ENCODE measurements around the gene MARCHF5. TPM values are rescaled to one million over a fixed set of nuclear protein-coding genes. Genes with fewer than 3 reads are reported as not detected.

Gene MARCHF5
- total and polyA plus RNA-seq, 11 donors = 11.8 to 55.7 (median 29.4) TPM

DNA sequence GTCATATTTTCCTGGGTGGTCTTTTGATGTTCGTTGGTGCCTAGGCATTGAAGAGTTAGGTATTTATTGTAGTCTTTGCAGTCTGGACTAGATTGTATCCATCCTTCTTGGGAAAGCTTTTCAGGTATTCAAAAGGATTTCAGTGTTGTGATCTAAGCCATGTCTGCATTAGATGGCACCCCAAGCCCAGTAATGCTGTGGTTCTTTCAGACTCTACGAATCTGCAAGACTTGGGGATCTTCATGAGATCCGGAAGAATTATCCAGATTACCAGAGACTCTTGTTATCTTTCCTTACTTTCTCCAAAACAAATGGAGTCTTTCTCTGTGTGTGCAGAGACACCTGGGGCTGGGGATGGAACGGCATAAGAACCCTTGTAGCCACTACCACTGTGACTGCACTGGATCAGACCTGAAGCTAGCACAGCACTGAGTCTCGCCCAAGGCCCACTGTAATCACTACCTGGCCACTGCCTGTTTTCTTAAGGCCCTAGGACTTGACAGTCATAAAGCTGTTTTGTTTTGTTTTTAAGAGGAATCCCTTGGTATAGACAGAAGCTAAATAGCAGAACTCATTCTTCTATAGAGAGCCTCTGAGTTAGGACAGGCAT is 75.5 kb downstream of the MARCHF5 start:
- ATAC-seq (no peak), DNase-seq (no peak)
- Histone ChIP-seq H3K9me3 (no peaks in the 10 kb centered on the region), H3K27me3 (no peaks in the 10 kb centered on the region), H3K27ac (no peak overlapping the region), H3K4me3 (no peak overlapping the region), H3K4me1 (no peaks in the 10 kb centered on the region), H3K36me3 (no peaks in the 10 kb centered on the region)
- WGBS, 4 donors = 68 to 75% (median 72%) methylated on average over 5 of the region's 5 CpGs
- intact Hi-C loops (cut with DNase I) = loop anchor here in 2 of 10 donors (5.0 to 10.0 kb wide), 2 partner anchors 58 to 66 kb away; no protein-coding TSS in a partner anchor
- TF ChIP-seq POLR2A (IDR thresholded peaks at IDR 0.05) (no peak), CTCF (IDR thresholded peaks at IDR 0.05) (peak in 2 of 12 donors; percentile 7 to 21)

GRCh38 chr10:92377962-92378361 is 87.0 kb downstream of the MARCHF5 start:
- no peak for ATAC-seq
- no peak overlapping the region for H3K27ac ChIP-seq
- H3K36me3 ChIP-seq = no peaks in the 10 kb centered on the region
- H3K9me3 ChIP-seq = no peaks in the 10 kb centered on the region
- WGBS, 4 donors = 65 to 73% (median 71%) methylated on average over 4 of the region's 4 CpGs
- peaks cover 0 to 14% (median 0%) of the 10 kb centered on the region in 12 donors for H3K4me1 ChIP-seq
- no peak for DNase-seq
- H3K27me3 ChIP-seq = no peaks in the 10 kb centered on the region
- intact Hi-C loops (cut with DNase I) = no loop called here
- TF ChIP-seq POLR2A (IDR thresholded peaks at IDR 0.05) = no peak
- no peak overlapping the region for H3K4me3 ChIP-seq

DNA sequence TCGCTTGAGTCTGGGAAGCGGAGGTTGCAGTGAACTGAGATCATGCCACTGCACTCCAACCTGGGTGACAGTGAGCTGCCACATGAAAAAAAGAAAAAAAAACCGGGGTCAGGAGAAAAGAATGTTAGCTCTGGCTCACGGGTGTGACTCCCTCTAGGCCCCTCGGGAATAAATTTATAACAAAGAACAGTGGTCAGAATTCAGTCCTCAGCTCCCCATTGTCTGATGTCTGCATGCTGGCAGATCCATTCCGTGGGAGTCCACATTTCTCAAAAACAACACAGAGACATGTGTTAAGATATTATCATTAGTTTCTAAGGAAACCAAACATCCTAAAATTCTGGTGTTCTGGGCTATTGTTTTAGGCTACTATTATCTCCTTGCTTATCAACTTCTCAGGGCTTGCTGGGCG is 90.6 kb downstream of the MARCHF5 start:
- 30 to 43% (median 36%) methylated on average over 7 of the region's 7 CpGs for WGBS, 4 donors

GRCh38 chr10:92382631-92383030 is 91.7 kb downstream of the MARCHF5 start:
- no peak for TF ChIP-seq POLR2A (IDR thresholded peaks at IDR 0.05)
- TF ChIP-seq CTCF (IDR thresholded peaks at IDR 0.05) = no peak
- intact Hi-C loops (cut with DNase I) = loop anchor here in 1 of 10 donors (5.0 kb wide), 1 partner anchor 45 kb away; no protein-coding TSS in a partner anchor
- Histone ChIP-seq H3K27ac (peak overlapping the region in 3 of 12 donors; percentile 58 to 74 (median 69)), H3K36me3 (no peaks in the 10 kb centered on the region), H3K27me3 (no peaks in the 10 kb centered on the region), H3K4me1 (peaks cover 0 to 14% (median 0%) of the 10 kb centered on the region in 12 donors), H3K9me3 (no peaks in the 10 kb centered on the region), H3K4me3 (no peak overlapping the region)
- ATAC-seq (no peak), DNase-seq (no peak)
- WGBS, 4 donors = 70 to 81% (median 79%) methylated on average over 4 of the region's 4 CpGs

More for the DNA sequence above, 90.6 kb downstream of the MARCHF5 start:
- H3K27me3 ChIP-seq = no peaks in the 10 kb centered on the region
- H3K36me3 ChIP-seq = no peaks in the 10 kb centered on the region
- H3K27ac ChIP-seq = peak overlapping the region in 6 of 12 donors; percentile 43 to 74 (median 62)
- H3K4me3 ChIP-seq = no peak overlapping the region
- no peaks in the 10 kb centered on the region for H3K9me3 ChIP-seq
- H3K4me1 ChIP-seq = peaks cover 0 to 14% (median 0%) of the 10 kb centered on the region in 12 donors
- TF ChIP-seq CTCF (IDR thresholded peaks at IDR 0.05) (no peak), POLR2A (IDR thresholded peaks at IDR 0.05) (no peak)
- intact Hi-C loops (cut with DNase I) = loop anchor here in 2 of 10 donors (2.0 to 5.0 kb wide), 2 partner anchors 46 to 49 kb away; no protein-coding TSS in a partner anchor
- ATAC-seq (peak; percentile 26 to 96 (median 70)), DNase-seq (peak in 2 of 5 donors; percentile 24 to 44)

All from heart left ventricle (tissue), 16 donors.